ENCODE data around the gene ECE2.
"Not testable (repeated sequence)": the region's sequence is repeated elsewhere in the genome, so short reads cannot be mapped to it uniquely, and the experiment has no call there.

ECE2 gene

DNA sequence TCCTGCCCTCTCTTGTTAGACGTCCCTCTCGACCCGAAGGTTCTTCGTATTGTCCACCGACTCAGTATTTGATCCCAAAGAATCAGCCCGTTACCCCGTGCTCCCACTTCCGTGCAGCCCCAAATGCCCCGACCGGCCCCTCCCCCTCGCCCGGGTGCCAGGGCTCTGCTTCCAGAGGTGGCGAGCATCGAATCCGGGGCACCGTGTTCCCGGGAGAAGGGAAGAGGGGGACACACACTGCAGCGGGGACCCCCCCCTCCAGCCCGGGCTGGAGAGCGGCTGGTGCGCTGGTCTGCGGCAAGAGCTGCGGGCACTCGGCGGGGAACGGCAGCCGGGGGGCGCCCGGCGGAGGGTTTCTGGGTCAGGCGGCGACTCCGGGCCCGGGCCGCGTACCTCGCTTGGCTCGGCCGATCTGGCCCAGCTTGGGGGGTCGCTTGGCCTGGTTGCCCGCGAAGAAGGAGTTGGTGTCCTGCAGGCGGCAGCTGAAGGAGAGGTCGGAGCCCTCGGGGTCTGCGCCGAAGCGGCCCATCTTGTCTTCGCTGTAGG lies 15.0 kb upstream of the ECE2 start:
- peak overlapping the region; percentile 32 for H3K4me3 ChIP-seq (replicated peaks; ENCODE audit: low read depth, low read length)
- no peak for DNase-seq (ENCODE audit: extremely low read depth, low read depth)
- TF ChIP-seq, protein P1, sequence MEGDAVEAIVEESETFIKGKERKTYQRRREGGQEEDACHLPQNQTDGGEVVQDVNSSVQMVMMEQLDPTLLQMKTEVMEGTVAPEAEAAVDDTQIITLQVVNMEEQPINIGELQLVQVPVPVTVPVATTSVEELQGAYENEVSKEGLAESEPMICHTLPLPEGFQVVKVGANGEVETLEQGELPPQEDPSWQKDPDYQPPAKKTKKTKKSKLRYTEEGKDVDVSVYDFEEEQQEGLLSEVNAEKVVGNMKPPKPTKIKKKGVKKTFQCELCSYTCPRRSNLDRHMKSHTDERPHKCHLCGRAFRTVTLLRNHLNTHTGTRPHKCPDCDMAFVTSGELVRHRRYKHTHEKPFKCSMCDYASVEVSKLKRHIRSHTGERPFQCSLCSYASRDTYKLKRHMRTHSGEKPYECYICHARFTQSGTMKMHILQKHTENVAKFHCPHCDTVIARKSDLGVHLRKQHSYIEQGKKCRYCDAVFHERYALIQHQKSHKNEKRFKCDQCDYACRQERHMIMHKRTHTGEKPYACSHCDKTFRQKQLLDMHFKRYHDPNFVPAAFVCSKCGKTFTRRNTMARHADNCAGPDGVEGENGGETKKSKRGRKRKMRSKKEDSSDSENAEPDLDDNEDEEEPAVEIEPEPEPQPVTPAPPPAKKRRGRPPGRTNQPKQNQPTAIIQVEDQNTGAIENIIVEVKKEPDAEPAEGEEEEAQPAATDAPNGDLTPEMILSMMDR (IDR thresholded peaks at IDR 0.05; ENCODE audit: low read depth, low read length, missing control alignments) = no peak

DNA sequence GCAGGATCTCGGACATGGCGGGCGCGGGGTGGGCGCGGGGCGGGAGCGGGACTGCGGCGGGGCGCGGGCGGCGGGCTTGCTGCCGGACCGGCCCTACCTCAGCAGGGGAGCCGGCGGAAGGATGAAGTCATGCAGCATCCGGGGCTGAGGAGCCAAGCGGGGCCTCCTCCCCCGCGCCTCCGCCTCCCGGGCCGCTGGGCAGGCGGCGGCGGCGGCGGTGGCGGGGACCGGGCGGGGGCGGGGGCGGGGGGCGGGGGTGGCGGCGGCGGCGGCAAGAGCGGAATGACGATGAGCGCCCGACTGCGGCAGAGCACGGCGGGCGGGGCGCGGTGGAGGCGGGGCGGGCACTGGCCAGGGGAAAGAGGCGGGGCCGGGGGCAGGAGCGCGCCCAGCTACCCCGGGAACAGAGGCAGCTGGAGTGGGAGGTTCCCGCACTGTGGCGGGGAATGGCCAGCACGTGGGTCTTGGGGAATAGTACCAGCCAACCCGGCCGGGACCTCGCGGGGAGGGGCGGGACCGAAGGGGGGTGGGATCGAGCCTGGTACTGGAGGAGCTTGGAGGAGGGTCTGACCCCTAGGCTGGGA lies 14.5 kb upstream of the ECE2 start, which contains the start of gene CAMK2N2:
CAMK2N2 (minus strand) TSS at position 284 of the 584 bp plus-strand sequence; CDS start at position 16, 268 bp downstream.
- TF ChIP-seq, protein P1 (IDR thresholded peaks at IDR 0.05; ENCODE audit: low read depth, low read length, missing control alignments) = no peak
- peak within 1 kb of the TSS; percentile 36 for H3K4me3 ChIP-seq (replicated peaks; ENCODE audit: low read depth, low read length)
- DNase-seq (ENCODE audit: extremely low read depth, low read depth) = no peak

DNA sequence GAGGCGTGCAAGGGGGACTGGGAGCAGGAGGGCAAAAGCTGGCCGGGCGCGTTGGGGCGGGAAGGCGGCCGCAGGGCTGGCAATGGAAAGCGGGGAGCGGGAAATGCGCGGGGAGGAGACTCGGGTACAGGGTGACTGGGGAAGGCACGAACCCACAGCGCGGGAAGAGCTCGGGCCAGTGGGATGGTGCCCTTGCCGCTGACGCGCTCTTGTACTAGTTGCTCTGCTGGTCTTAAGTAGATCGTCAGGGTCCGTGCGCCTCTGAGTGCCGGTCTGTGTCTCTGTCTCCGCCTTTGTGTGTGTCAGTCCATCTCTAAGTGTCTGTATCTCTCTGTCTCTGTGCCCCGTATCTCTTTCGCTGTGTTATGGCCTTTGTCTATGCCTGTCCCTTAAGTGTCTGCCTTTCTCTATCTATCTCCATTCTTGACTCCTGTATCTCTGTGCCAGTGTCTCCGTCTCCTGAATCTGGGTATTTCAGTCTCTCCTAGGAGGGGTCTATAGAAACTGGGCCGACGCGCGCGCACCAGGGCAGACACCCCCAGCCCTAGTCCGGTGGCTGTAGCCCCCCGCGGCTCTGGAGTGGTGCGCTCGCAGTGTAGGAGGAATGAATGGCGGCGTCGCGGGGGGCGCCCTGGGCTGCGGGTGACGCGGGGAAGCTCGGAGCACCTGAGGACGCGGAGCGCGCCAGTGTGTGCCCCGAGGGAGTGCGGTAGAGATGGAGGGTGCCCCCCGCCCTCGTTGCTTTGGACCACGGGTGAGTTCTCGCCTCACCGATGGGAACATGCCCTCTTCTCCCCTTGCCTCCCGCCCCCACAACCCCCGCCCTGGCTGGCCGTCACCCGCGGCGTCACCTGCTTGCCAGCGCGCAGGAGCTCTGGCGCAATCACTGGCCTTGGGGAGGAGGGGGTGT lies 13.7 kb upstream of the ECE2 start:
- TF ChIP-seq, protein P1 (IDR thresholded peaks at IDR 0.05; ENCODE audit: low read depth, low read length, missing control alignments) = no peak
- no peak for DNase-seq (ENCODE audit: extremely low read depth, low read depth)
- H3K4me3 ChIP-seq (replicated peaks; ENCODE audit: low read depth, low read length) = peak overlapping the region; percentile 36

DNA sequence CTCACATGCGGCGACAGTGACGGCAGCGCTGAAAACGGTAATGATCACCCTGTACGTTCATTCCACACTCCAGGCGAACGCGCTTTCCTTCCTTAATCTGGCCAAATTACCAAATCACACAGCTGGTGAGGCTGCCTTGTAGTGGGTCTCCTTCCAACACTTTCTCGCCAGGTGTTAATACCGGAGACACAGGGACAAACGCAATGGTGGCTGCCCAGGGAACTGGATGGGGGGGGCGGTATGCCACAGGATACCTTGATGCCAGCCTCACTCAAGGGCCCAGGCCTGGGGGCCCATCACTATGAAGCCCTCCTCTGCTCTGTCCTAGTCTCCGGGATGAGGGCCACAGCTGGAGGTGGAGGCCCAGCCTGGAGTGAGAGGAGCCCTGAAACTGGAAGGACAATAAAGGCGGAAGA lies 13.1 kb upstream of the ECE2 start:
- no peak overlapping the region for H3K4me3 ChIP-seq (replicated peaks; ENCODE audit: low read depth, low read length)
- TF ChIP-seq, protein P1 (IDR thresholded peaks at IDR 0.05; ENCODE audit: low read depth, low read length, missing control alignments) = no peak

DNA sequence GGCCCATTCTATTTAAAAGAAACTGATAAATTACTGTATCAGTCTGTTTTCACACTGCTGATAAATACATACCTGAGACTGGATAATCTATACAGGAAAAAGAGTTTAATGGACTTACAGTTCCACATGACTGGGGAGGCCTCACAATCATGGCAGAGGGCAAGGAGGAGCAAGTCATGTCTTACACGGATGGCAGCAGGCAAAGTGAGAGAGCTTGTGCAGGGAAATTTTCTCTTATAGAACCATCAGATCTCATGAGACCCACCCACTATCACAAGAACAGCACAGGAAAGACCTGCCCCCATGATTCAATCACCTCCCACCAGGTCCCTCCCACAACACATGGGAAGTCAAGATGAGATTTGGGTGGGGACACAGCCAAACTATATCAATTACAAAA lies 8.6 kb upstream of the ECE2 start:
- DNase-seq (ENCODE audit: extremely low read depth, low read depth); H3K4me3 ChIP-seq (replicated peaks; ENCODE audit: low read depth, low read length): not testable (repeated sequence)

More for the DNA sequence above, 13.1 kb upstream of the ECE2 start:
- DNase-seq (ENCODE audit: extremely low read depth, low read depth) = no peak

DNA sequence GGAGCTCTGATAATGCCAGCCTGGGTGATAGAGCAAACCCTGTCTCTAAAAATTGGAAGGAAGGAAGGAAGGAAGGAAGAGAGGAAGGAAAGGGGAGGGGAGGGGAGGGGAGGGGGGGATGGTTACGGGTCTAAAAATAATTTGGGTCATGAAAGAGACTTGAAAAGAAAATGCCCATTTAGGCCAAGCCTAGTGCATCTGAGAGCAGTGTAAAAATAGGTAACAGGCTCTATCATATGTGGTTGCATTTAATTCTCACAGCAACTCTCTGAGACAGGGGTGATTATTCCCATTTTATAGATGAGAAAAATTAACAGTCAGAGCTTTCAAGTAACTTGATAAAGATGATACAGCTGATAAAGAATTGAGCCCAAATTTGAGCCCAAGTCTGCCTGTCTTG lies 3.6 kb upstream of the ECE2 start:
- no peak overlapping the region for H3K4me3 ChIP-seq (replicated peaks; ENCODE audit: low read depth, low read length)
- TF ChIP-seq, protein P1 (IDR thresholded peaks at IDR 0.05; ENCODE audit: low read depth, low read length, missing control alignments) = no peak
- DNase-seq (ENCODE audit: extremely low read depth, low read depth) = no peak

DNA sequence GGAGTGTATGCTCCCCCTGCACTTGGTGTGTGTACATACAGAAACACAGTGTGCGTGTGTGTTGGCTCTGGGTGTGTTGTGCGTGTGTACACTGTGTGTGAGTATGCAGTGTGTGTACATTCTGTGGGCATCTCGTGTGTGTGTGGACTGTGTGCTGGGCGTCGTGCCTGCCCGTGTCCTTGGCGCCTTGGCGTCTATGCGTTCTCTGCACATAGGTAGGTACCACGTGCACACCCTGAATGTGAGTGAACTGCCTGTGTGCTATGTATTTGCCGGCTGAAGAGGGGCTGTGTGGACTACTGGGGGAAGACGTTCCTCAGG lies 481 bp upstream of the ECE2 start:
- TF ChIP-seq, protein P1 (IDR thresholded peaks at IDR 0.05; ENCODE audit: low read depth, low read length, missing control alignments) = no peak
- DNase-seq (ENCODE audit: extremely low read depth, low read depth) = no peak
- no peak overlapping the region for H3K4me3 ChIP-seq (replicated peaks; ENCODE audit: low read depth, low read length)

Measured in HFF-Myc (cell line).